BLaER1 treated with 17β-estradiol and CSF1 and Interleukin-3, amounts not matched to agents 10 nM and 100 nM (cell line): ENCODE measurements around the gene MTF2.

Experiments used
- H3K27ac ChIP-seq, 11 experiments: shearing (Covaris generic); formaldehyde crosslinking; 2 replicates each; pipeline ENCODE4 v1.8.1; 2022
- H3K27me3 ChIP-seq, 11 experiments: shearing (Covaris generic); formaldehyde crosslinking; 2 replicates each; pipeline ENCODE4 v1.8.1; 2022
- H3K36me3 ChIP-seq, 11 experiments: shearing (Covaris generic); formaldehyde crosslinking; 2 replicates each; pipeline ENCODE4 v1.8.1; 2022
- H3K4me1 ChIP-seq, 10 experiments: shearing (Covaris generic); formaldehyde crosslinking; 2 replicates each; pipeline ENCODE4 v1.8.1; 2022
- H3K4me2 ChIP-seq, 11 experiments: shearing (Covaris generic); formaldehyde crosslinking; 2 replicates each; pipeline ENCODE4 v1.8.1; 2022
- H3K4me3 ChIP-seq, 10 experiments: shearing (Covaris generic); formaldehyde crosslinking; 2 replicates each; pipeline ENCODE4 v1.8.1; 2022
- H3K9ac ChIP-seq, 11 experiments: shearing (Covaris generic); formaldehyde crosslinking; 2 replicates each; pipeline ENCODE4 v1.8.1; 2022
- H3K9me3 ChIP-seq, 11 experiments: shearing (Covaris generic); formaldehyde crosslinking; replicated peaks in 1 of 11; 2 replicates each; pipeline ENCODE4 v1.8.1; 2022
- H4K20me1 ChIP-seq, 11 experiments: shearing (Covaris generic); formaldehyde crosslinking; 2 replicates each; pipeline ENCODE4 v1.8.1; 2022
- Cebpa-rat ChIP-seq, 11 experiments: shearing (Covaris generic); IDR thresholded peaks; 2 replicates each; pipeline ENCODE4 v1.8.1; 2022

MTF2 gene

DNA sequence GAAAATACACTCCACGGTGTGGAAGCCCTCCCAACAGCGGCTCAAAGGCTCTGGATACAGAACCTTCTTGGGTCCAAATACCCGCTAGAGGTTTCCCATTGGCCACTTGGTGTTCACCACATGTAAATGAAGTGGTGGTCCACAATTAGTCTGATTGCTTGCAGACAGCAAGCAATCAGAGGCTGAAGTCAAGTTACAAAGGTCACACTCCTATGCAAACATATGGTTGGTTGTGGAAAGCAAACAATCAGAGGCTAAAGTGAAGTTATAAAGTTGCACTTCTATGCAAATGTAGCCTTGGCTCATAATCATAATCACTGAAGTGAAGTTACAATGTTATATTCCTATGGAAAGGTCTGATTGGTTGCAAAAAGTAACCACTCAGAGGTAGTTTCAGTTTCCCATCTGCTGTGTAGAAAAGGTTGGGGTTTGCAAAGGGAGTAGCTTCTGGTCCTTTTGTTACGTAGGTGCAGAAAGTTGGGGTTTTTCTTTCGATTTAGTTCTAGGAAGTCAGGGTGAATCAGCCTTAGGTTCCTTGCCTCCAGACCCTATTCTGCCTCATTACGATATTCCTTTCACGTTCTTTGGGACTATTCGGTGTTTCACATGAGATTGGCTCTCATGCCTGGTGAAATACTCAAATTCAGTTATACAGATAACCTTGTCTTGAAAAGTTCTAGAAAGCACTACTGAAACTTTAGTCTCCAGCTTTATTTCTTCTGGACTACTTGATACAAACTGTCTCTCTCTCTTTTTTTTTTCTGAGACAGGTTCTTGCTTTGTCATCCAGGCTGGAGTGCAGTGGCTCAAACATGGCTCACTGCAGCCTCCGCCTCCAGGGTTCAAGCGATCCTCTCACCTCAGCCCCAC is 36.7 kb upstream of the MTF2 start:
- H3K27me3 ChIP-seq = no peaks in the 10 kb centered on the region
- no peak overlapping the region for H3K27ac ChIP-seq
- no peak overlapping the region for H3K4me2 ChIP-seq
- H3K36me3 ChIP-seq = no peaks in the 10 kb centered on the region
- TF ChIP-seq Cebpa-rat (IDR thresholded peaks at IDR 0.05) = no peak
- H4K20me1 ChIP-seq = no peaks in the 10 kb centered on the region
- H3K4me1 ChIP-seq = no peaks in the 10 kb centered on the region
- no peak overlapping the region for H3K4me3 ChIP-seq
- H3K9ac ChIP-seq = no peak overlapping the region
- H3K9me3 ChIP-seq = no peaks in the 10 kb centered on the region

DNA sequence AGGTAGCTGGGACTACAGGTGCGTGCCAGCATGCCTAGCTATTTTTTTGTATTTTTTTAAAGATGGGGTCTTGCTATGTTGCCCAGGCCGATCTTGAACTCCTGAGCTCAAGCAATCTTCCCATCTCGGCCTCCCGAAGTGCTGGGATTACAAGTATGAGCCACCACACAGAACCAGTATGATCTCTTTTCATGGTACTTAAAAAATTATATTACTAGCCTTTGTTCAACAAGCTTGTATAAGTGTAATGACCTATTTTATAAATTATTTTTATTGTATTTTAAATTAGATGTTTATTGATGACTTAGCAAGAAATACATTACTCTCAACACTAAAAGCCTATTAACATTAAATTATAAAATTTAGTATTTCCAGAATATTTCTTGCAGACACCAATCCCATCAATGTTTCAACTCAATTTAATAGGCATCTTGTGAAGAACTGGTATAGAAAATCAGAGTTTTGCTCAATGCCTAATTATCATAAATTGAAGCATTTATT is 36.0 kb upstream of the MTF2 start:
- Histone ChIP-seq H3K27ac (no peak overlapping the region), H3K36me3 (no peaks in the 10 kb centered on the region)
- no peak for TF ChIP-seq Cebpa-rat (IDR thresholded peaks at IDR 0.05)

DNA sequence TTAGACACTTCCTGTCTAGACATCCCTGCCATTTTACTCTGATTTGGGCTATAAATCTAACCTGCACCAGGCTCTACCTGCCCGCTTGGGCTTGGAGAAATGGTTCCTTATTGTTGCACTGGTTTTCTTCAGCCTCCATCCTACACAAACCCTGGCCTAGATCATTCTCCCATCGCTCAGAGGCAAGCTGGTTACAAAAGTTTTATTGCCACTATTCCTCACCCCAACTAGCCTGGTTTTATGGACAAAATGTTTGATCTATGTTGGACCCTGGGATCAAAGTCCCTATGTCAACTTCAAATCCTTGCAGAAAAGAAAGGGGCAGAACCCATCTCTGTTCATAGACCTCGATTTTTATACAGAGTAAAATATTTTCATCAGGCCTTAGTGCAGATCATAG is 31.5 kb upstream of the MTF2 start:
- Histone ChIP-seq H3K36me3 (no peaks in the 10 kb centered on the region), H4K20me1 (no peaks in the 10 kb centered on the region), H3K27me3 (no peaks in the 10 kb centered on the region), H3K9ac (no peak overlapping the region), H3K4me1 (no peaks in the 10 kb centered on the region), H3K9me3 (no peaks in the 10 kb centered on the region), H3K4me2 (no peak overlapping the region), H3K4me3 (no peak overlapping the region), H3K27ac (no peak overlapping the region)
- TF ChIP-seq Cebpa-rat (IDR thresholded peaks at IDR 0.05) = no peak

More for the DNA sequence above, 36.0 kb upstream of the MTF2 start:
- no peaks in the 10 kb centered on the region for H4K20me1 ChIP-seq
- H3K9ac ChIP-seq = no peak overlapping the region
- H3K27me3 ChIP-seq = no peaks in the 10 kb centered on the region
- H3K9me3 ChIP-seq = no peaks in the 10 kb centered on the region
- no peak overlapping the region for H3K4me2 ChIP-seq
- H3K4me3 ChIP-seq = no peak overlapping the region
- no peaks in the 10 kb centered on the region for H3K4me1 ChIP-seq

DNA sequence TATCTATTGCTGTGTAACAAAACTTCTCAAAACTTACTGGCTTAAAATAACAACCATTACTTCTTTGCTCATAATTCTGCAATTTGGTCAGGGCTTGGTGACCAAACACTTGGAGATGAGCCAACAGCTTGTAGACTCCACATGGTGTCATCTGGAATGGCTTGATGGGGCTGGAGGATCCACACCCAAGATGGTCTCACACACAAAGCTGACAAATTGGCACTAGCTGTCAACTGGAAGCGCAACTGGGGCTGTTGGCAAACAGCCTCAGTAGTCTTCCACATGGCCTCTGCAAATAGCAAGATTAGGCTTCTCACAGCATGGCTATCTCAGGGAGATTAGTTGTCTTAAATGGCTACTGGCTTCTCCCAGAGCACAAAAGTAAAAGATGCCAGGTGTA is 27.1 kb upstream of the MTF2 start:
- Histone ChIP-seq H3K4me1 (no peaks in the 10 kb centered on the region), H3K4me3 (no peak overlapping the region), H3K4me2 (no peak overlapping the region), H3K27me3 (no peaks in the 10 kb centered on the region), H4K20me1 (no peaks in the 10 kb centered on the region), H3K36me3 (no peaks in the 10 kb centered on the region), H3K9ac (no peak overlapping the region), H3K27ac (no peak overlapping the region), H3K9me3 (no peaks in the 10 kb centered on the region)
- no peak for TF ChIP-seq Cebpa-rat (IDR thresholded peaks at IDR 0.05)

DNA sequence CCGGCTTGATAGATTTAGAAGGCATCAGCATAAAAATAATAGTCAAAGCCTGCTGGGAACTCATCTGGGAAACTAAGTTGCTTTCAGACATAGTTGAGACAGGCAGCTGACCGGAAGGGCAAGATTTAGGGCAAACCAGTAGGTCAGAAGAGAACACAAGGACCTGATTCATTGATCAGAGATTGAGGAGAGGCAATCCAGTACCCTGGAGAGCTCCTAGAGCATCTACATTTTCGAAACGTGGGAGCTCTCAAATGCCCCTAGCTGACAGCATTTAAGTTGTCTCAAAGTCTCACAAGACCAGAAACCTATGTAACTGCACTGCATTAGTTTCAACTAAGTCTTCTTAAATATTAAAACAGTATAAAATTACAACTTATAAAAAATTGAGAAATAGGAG is 22.9 kb upstream of the MTF2 start:
- Histone ChIP-seq H3K27ac (no peak overlapping the region), H3K4me1 (no peaks in the 10 kb centered on the region), H3K4me3 (no peak overlapping the region), H3K9ac (no peak overlapping the region), H3K4me2 (no peak overlapping the region), H3K27me3 (no peaks in the 10 kb centered on the region), H3K36me3 (no peaks in the 10 kb centered on the region), H3K9me3 (no peaks in the 10 kb centered on the region), H4K20me1 (no peaks in the 10 kb centered on the region)
- no peak for TF ChIP-seq Cebpa-rat (IDR thresholded peaks at IDR 0.05)

- Histone ChIP-seq H3K9ac (no peak overlapping the region), H3K27me3 (no peaks in the 10 kb centered on the region), H3K4me2 (no peak overlapping the region), H4K20me1 (no peaks in the 10 kb centered on the region), H3K36me3 (no peaks in the 10 kb centered on the region), H3K9me3 (no peaks in the 10 kb centered on the region), H3K4me3 (no peak overlapping the region), H3K27ac (no peak overlapping the region), H3K4me1 (no peaks in the 10 kb centered on the region)
- TF ChIP-seq Cebpa-rat (IDR thresholded peaks at IDR 0.05) = peak in 6 of 11 experiments; percentile 15 to 66 (median 30); a peak in 3 of 22 replicates
These were observed 22.4 kb upstream of the MTF2 start for GRCh38 chr1:93056649-93057048.

DNA sequence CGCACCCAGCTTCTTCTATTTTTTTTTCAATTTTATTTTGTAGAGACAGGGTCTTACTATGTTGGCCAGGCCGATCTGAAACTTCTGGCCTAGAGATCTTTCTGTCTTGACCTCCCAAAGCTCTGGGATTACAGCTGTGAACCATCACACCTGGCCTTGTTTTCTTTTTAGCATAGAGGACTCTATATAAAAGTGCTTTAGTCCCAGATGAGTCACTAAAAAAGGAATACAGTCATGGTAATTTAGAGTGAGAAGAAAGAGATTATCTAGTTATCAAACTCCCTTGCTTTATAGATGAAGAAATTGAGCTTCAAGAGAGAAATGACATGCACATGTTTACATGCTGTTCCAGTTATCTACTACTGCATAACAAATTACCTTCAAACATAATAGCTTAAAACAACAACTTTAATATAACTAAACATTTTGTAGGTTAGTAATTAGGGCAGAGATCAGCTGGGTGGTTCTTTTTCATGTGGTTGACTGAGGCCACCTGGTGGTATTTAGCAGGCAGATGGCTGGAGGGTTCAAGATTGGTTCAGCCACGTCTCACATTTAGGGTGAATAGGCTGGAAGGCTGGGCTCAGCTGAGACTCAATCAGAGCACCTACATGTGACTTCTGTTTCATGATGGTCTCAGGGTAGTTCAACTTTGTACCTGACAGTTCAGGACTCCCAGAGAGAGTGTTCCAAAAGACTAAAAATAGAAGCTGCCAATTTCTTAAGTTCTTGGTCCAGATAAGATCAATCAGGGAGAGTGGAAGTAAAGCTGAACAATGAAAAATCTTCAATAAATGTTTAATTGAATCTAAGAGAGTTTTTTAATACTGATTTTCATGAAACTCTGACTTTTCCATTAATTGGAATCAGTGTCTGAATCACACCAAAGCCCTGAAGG is 16.9 kb upstream of the MTF2 start:
- Histone ChIP-seq H3K36me3 (no peaks in the 10 kb centered on the region), H3K27ac (no peak overlapping the region), H3K4me2 (no peak overlapping the region), H3K9ac (no peak overlapping the region), H3K9me3 (no peaks in the 10 kb centered on the region), H3K4me1 (no peaks in the 10 kb centered on the region), H4K20me1 (no peaks in the 10 kb centered on the region), H3K27me3 (no peaks in the 10 kb centered on the region), H3K4me3 (no peak overlapping the region)
- TF ChIP-seq Cebpa-rat (IDR thresholded peaks at IDR 0.05) = no peak

- H3K4me2 ChIP-seq = peak overlapping the region in 9 of 11 experiments; percentile 48 to 96 (median 82); a peak in 18 of 22 replicates
- H3K9ac ChIP-seq = peak overlapping the region in 3 of 11 experiments; percentile 13 to 43 (median 39); a peak in 5 of 22 replicates
- H3K27ac ChIP-seq = peak overlapping the region in 9 of 11 experiments; percentile 17 to 99 (median 56); a peak in 15 of 22 replicates
- peak in 10 of 11 experiments; percentile 48 to 95 (median 75); a peak in 16 of 22 replicates for TF ChIP-seq Cebpa-rat (IDR thresholded peaks at IDR 0.05)
- peak overlapping the region in 3 of 10 experiments; percentile 13 to 38 (median 37); a peak in 2 of 20 replicates for H3K4me3 ChIP-seq
- H3K9me3 ChIP-seq = peaks cover 4 to 11% (median 7%) of the 10 kb centered on the region in 11 experiments; a peak in 20 of 22 replicates
- no peaks in the 10 kb centered on the region for H3K27me3 ChIP-seq
- H3K36me3 ChIP-seq = no peaks in the 10 kb centered on the region; a peak in 1 of 22 replicates
- peaks cover 11 to 45% (median 32%) of the 10 kb centered on the region in 10 experiments for H3K4me1 ChIP-seq
- H4K20me1 ChIP-seq = peaks cover 7 to 15% (median 12%) of the 10 kb centered on the region in 11 experiments; a peak in 21 of 22 replicates
These were observed 2.8 kb upstream of the MTF2 start for GRCh38 chr1:93076268-93076667.

- Histone ChIP-seq H3K9me3 (peaks cover 0 to 10% (median 6%) of the 10 kb centered on the region in 11 experiments; a peak in 18 of 22 replicates), H3K4me1 (peaks cover 27 to 65% (median 47%) of the 10 kb centered on the region in 10 experiments), H3K4me3 (peak overlapping the region; percentile 74 to 95 (median 90)), H3K36me3 (peaks cover 5 to 13% (median 12%) of the 10 kb centered on the region in 11 experiments; a peak in 19 of 22 replicates), H4K20me1 (peaks cover 25 to 35% (median 31%) of the 10 kb centered on the region in 11 experiments), H3K9ac (peak overlapping the region; percentile 84 to 99 (median 97)), H3K27me3 (no peaks in the 10 kb centered on the region), H3K27ac (peak overlapping the region; percentile 87 to 100 (median 98)), H3K4me2 (peak overlapping the region; percentile 77 to 96 (median 87))
- TF ChIP-seq Cebpa-rat (IDR thresholded peaks at IDR 0.05) = no peak
These were observed 880 bp upstream of the MTF2 start for GRCh38 chr1:93078203-93078602.
